Breast epithelium (tissue), 4 donors: ENCODE measurements around the gene ANKZF1. TPM values are rescaled to one million over a fixed set of nuclear protein-coding genes. Genes with fewer than 3 reads are reported as not detected.

Source experiments
- DNase-seq, 2 donors: peaks; one replicate each; pipeline ENCODE4 v3.0.0-alpha.2; 2019; ENCODE audit warnings: low spot score in 2 of 2
- H3K27ac ChIP-seq, 2 donors: fragments of 200-600 bp; sonication (generic) in 1 of 2; one replicate each; pipeline ENCODE4 v1.5.1; 2016 to 2019; ENCODE audit warnings: mild to moderate bottlenecking in 1 of 2
- H3K27me3 ChIP-seq, 2 donors: fragments of 200-600 bp; sonication (generic) in 1 of 2; one replicate each; pipeline versions ENCODE4 v1.5.1 to v1.6.0; 2017 to 2019; ENCODE audit warnings: control low read depth in 1 of 2, mild to moderate bottlenecking in 1 of 2
- H3K36me3 ChIP-seq: fragments of 200-600 bp; one replicate; pipeline ENCODE4 v1.5.1; 2019
- H3K4me1 ChIP-seq, 2 donors: fragments of 200-600 bp; sonication (generic); one replicate each; pipeline ENCODE4 v1.5.1; 2016 to 2019; ENCODE audit warnings: control low read depth in 1 of 2
- H3K4me3 ChIP-seq, 3 donors: fragments of 200-600 bp; sonication (generic); 1 replicate in 2 of 3; 2 replicates in 1 of 3; pipeline ENCODE4 v1.5.1; 2016 to 2019; ENCODE audit warnings: mild to moderate bottlenecking in 3 of 3, moderate library complexity in 2 of 3
- H3K9me3 ChIP-seq, 2 donors: fragments of 200-600 bp; sonication (generic) in 1 of 2; one replicate each; pipeline ENCODE4 v1.5.1; 2016 to 2019; ENCODE audit warnings: control low read depth in 1 of 2
- POLR2A ChIP-seq: fragments of 450-650 bp; IDR thresholded peaks from one replicate; pipeline ENCODE4 v1.6.1; 2016; ENCODE audit warnings: antibody characterized with exemption, mild to moderate bottlenecking, moderate library complexity
- POLR2AphosphoS5 ChIP-seq, 3 donors: sonication (generic); formaldehyde crosslinking; IDR thresholded peaks; one replicate each; pipeline ENCODE4 v1.6.1; 2017; ENCODE audit warnings: antibody characterized with exemption in 3 of 3
- intact Hi-C: fragments of 100-400 bp; cut with DNase I; formaldehyde crosslinking; loops from one replicate; pipeline ENCODE4 v1.15.1; 2023; ENCODE audit warnings: low total_unique reads
- total RNA-seq, 3 donors: library from RNA; depleted of rRNA; stranded (reverse); fragments of >200 nt; gene quantifications; one replicate each; pipeline ENCODE4 v1.1.0, GENCODE V29; 2016
- TF ChIP-seq, protein P1 (sequence below), 3 donors: fragments of 450-650 bp; IDR thresholded peaks; one replicate each; pipeline ENCODE4 v1.5.1; 2016 to 2017; ENCODE audit warnings: antibody characterized with exemption in 3 of 3, mild to moderate bottlenecking in 3 of 3, moderate library complexity in 3 of 3

The ANKZF1 gene
- total RNA-seq, 3 donors from 2014 or later, result 29.3 to 101 (median 67.8) TPM

- no peaks in the 10 kb centered on the region for H3K36me3 ChIP-seq
- no peaks in the 10 kb centered on the region for H3K9me3 ChIP-seq
- DNase-seq, result no peak
- intact Hi-C loops, result no loop called here
- no peaks in the 10 kb centered on the region for H3K27me3 ChIP-seq
- TF ChIP-seq, protein P1, sequence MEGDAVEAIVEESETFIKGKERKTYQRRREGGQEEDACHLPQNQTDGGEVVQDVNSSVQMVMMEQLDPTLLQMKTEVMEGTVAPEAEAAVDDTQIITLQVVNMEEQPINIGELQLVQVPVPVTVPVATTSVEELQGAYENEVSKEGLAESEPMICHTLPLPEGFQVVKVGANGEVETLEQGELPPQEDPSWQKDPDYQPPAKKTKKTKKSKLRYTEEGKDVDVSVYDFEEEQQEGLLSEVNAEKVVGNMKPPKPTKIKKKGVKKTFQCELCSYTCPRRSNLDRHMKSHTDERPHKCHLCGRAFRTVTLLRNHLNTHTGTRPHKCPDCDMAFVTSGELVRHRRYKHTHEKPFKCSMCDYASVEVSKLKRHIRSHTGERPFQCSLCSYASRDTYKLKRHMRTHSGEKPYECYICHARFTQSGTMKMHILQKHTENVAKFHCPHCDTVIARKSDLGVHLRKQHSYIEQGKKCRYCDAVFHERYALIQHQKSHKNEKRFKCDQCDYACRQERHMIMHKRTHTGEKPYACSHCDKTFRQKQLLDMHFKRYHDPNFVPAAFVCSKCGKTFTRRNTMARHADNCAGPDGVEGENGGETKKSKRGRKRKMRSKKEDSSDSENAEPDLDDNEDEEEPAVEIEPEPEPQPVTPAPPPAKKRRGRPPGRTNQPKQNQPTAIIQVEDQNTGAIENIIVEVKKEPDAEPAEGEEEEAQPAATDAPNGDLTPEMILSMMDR (IDR thresholded peaks at IDR 0.05), result no peak
- no peak for TF ChIP-seq POLR2AphosphoS5 (IDR thresholded peaks at IDR 0.05)
- TF ChIP-seq POLR2A, result no peak
- no peak overlapping the region for H3K4me3 ChIP-seq
- no peak overlapping the region for H3K27ac ChIP-seq
- H3K4me1 ChIP-seq, result peaks cover 5 to 13% of the 10 kb centered on the region in 2 donors
Observed at GRCh38 chr2:219210196-219210885, 19.3 kb upstream of the ANKZF1 start.

GRCh38 chr2:219210886-219211362, 18.7 kb upstream of the ANKZF1 start:
- no peak overlapping the region for H3K4me3 ChIP-seq
- no peak overlapping the region for H3K27ac ChIP-seq
- intact Hi-C loops, result no loop called here
- no peaks in the 10 kb centered on the region for H3K36me3 ChIP-seq
- DNase-seq, result no peak
- peaks cover 5 to 13% of the 10 kb centered on the region in 2 donors for H3K4me1 ChIP-seq
- TF ChIP-seq, protein P1 (IDR thresholded peaks at IDR 0.05), result no peak
- H3K27me3 ChIP-seq, result no peaks in the 10 kb centered on the region
- no peaks in the 10 kb centered on the region for H3K9me3 ChIP-seq

DNA sequence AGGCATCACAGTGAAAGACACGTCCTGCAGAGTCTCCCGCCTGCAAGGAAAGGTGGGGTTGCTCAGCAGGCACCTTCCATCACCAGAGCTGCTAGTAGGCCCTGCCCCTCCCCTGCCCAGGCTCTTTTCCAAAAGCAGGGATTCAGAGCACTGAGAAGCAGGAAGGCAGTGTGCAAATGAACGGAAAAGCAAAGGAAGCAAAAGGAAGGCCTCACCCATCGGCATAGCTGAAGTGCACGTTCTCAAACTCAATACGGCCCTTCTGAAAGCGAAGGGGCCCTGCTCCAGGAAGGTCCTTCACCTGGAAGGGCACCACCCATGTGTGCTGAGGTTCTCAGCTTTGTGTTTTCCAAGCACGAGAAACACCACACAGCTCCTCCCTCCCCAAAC, 16.6 kb upstream of the ANKZF1 start:
- no peak for DNase-seq
- Histone ChIP-seq H3K36me3 (no peaks in the 10 kb centered on the region), H3K27me3 (no peaks in the 10 kb centered on the region), H3K4me1 (peaks cover 2 to 10% of the 10 kb centered on the region in 2 donors), H3K9me3 (no peaks in the 10 kb centered on the region), H3K4me3 (no peak overlapping the region), H3K27ac (no peak overlapping the region)
- TF ChIP-seq POLR2A (no peak), POLR2AphosphoS5 (IDR thresholded peaks at IDR 0.05) (no peak)
- TF ChIP-seq, protein P1 (IDR thresholded peaks at IDR 0.05), result no peak
- intact Hi-C loops, result no loop called here

GRCh38 chr2:219213486-219214071, 16.0 kb upstream of the ANKZF1 start:
- Histone ChIP-seq H3K9me3 (no peaks in the 10 kb centered on the region), H3K27me3 (no peaks in the 10 kb centered on the region), H3K4me3 (no peak overlapping the region), H3K27ac (peak overlapping the region in 1 of 2 donors; percentile 12), H3K4me1 (peaks cover 4 to 7% of the 10 kb centered on the region in 2 donors), H3K36me3 (no peaks in the 10 kb centered on the region)
- intact Hi-C loops, result no loop called here
- TF ChIP-seq, protein P1 (IDR thresholded peaks at IDR 0.05), result no peak
- no peak for TF ChIP-seq POLR2A
- no peak for TF ChIP-seq POLR2AphosphoS5 (IDR thresholded peaks at IDR 0.05)
- DNase-seq, result no peak

GRCh38 chr2:219214141-219214540, 15.5 kb upstream of the ANKZF1 start:
- TF ChIP-seq, protein P1 (IDR thresholded peaks at IDR 0.05), result no peak
- no peak for TF ChIP-seq POLR2A
- intact Hi-C loops, result no loop called here
- H3K4me1 ChIP-seq, result peaks cover 4 to 12% of the 10 kb centered on the region in 2 donors

More at GRCh38 chr2:219214141-219214540, 15.5 kb upstream of the ANKZF1 start:
- no peaks in the 10 kb centered on the region for H3K9me3 ChIP-seq
- no peak overlapping the region for H3K27ac ChIP-seq
- H3K27me3 ChIP-seq, result no peaks in the 10 kb centered on the region
- DNase-seq, result no peak
- no peak overlapping the region for H3K4me3 ChIP-seq
- H3K36me3 ChIP-seq, result no peaks in the 10 kb centered on the region
